ENCODE measurements around the gene ZSWIM4. TPM values are rescaled to one million over a fixed set of nuclear protein-coding genes. Genes with fewer than 3 reads are reported as not detected.

ZSWIM4 gene
- total RNA-seq, 6 experiments from 2014 or later, result 0.98 to 3.7 (median 1.7) TPM

- Histone ChIP-seq H3K4me3 (no peak overlapping the region), H3K36me3 (no peaks in the 10 kb centered on the region), H3K4me1 (peaks cover 0 to 6% (median 2%) of the 10 kb centered on the region in 4 donors), H3K27me3 (no peaks in the 10 kb centered on the region), H3K27ac (no peak overlapping the region), H3K9me3 (no peaks in the 10 kb centered on the region)
- intact Hi-C loops (cut with DNase I), result loop anchor here (10.0 kb wide), 2 partner anchors 272 to 592 kb away; no protein-coding TSS in a partner anchor
- TF ChIP-seq, protein P1, sequence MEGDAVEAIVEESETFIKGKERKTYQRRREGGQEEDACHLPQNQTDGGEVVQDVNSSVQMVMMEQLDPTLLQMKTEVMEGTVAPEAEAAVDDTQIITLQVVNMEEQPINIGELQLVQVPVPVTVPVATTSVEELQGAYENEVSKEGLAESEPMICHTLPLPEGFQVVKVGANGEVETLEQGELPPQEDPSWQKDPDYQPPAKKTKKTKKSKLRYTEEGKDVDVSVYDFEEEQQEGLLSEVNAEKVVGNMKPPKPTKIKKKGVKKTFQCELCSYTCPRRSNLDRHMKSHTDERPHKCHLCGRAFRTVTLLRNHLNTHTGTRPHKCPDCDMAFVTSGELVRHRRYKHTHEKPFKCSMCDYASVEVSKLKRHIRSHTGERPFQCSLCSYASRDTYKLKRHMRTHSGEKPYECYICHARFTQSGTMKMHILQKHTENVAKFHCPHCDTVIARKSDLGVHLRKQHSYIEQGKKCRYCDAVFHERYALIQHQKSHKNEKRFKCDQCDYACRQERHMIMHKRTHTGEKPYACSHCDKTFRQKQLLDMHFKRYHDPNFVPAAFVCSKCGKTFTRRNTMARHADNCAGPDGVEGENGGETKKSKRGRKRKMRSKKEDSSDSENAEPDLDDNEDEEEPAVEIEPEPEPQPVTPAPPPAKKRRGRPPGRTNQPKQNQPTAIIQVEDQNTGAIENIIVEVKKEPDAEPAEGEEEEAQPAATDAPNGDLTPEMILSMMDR (IDR thresholded peaks at IDR 0.05), result no peak
- no peak for TF ChIP-seq POLR2A (IDR thresholded peaks at IDR 0.05)
- DNase-seq (no peak), ATAC-seq (no peak)
- WGBS (ENCODE audit: insufficient coverage, low coverage, low lambda C conversion rate, missing lambda C conversion rate), result 64% methylated on average over 9 of the region's 15 CpGs
These were observed 71.3 kb downstream of the ZSWIM4 start for GRCh38 chr19:13866463-13867046.

- Histone ChIP-seq H3K4me1 (peaks cover 0 to 4% (median 0%) of the 10 kb centered on the region in 4 donors), H3K27me3 (peaks cover 0 to under 1% of the 10 kb centered on the region in 2 donors), H3K9me3 (no peaks in the 10 kb centered on the region), H3K27ac (no peak overlapping the region), H3K4me3 (no peak overlapping the region), H3K36me3 (no peaks in the 10 kb centered on the region)
- WGBS (ENCODE audit: insufficient coverage, low coverage, low lambda C conversion rate, missing lambda C conversion rate), result 57% methylated on average over 4 of the region's 4 CpGs
- intact Hi-C loops (cut with DNase I), result loop anchor here (10.0 kb wide), 2 partner anchors 274 to 594 kb away; no protein-coding TSS in a partner anchor
- DNase-seq, result no peak
- no peak for TF ChIP-seq POLR2A (IDR thresholded peaks at IDR 0.05)
- TF ChIP-seq, protein P1 (IDR thresholded peaks at IDR 0.05), result no peak
- ATAC-seq, result no peak
These were observed 73.4 kb downstream of the ZSWIM4 start for GRCh38 chr19:13868663-13869062.

GRCh38 chr19:13869281-13869680 is 74.0 kb downstream of the ZSWIM4 start:
- 84% methylated on average over 4 of the region's 13 CpGs for WGBS (ENCODE audit: insufficient coverage, low coverage, low lambda C conversion rate, missing lambda C conversion rate)
- Histone ChIP-seq H3K27me3 (peaks cover 0 to 7% of the 10 kb centered on the region in 2 donors), H3K9me3 (no peaks in the 10 kb centered on the region), H3K4me1 (peaks cover 0 to 4% (median 0%) of the 10 kb centered on the region in 4 donors), H3K4me3 (no peak overlapping the region), H3K27ac (no peak overlapping the region), H3K36me3 (no peaks in the 10 kb centered on the region)
- DNase-seq, result no peak
- intact Hi-C loops (cut with DNase I), result loop anchor here (10.0 kb wide), 2 partner anchors 274 to 594 kb away; no protein-coding TSS in a partner anchor
- TF ChIP-seq, protein P1 (IDR thresholded peaks at IDR 0.05), result no peak
- no peak for TF ChIP-seq POLR2A (IDR thresholded peaks at IDR 0.05)
- no peak for ATAC-seq

- no peak overlapping the region for H3K4me3 ChIP-seq
- H3K4me1 ChIP-seq, result peaks cover 0 to 2% (median 0%) of the 10 kb centered on the region in 4 donors
- no peak for TF ChIP-seq POLR2A (IDR thresholded peaks at IDR 0.05)
- TF ChIP-seq, protein P1 (IDR thresholded peaks at IDR 0.05), result no peak
- H3K9me3 ChIP-seq, result no peaks in the 10 kb centered on the region
- ATAC-seq (no peak), DNase-seq (no peak)
- intact Hi-C loops (cut with DNase I), result no loop called here
- H3K36me3 ChIP-seq, result no peaks in the 10 kb centered on the region
- H3K27ac ChIP-seq, result no peak overlapping the region
- WGBS (ENCODE audit: insufficient coverage, low coverage, low lambda C conversion rate, missing lambda C conversion rate), result 83% methylated on average over 4 of the region's 4 CpGs
- peaks cover 0 to 7% of the 10 kb centered on the region in 2 donors for H3K27me3 ChIP-seq
These were observed 75.6 kb downstream of the ZSWIM4 start for GRCh38 chr19:13870873-13871272.

Data from right lobe of liver (tissue), 6 donors.